Prostate gland (tissue), 2 donors: ENCODE data around the gene SLC9C2. TPM values are rescaled to one million over a fixed set of nuclear protein-coding genes. Genes with fewer than 3 reads are reported as not detected.
"Not testable (repeated sequence)": the region's sequence is repeated elsewhere in the genome, so short reads cannot be mapped to it uniquely, and the experiment has no call there.

Experiments
- DNase-seq: peaks from one replicate; pipeline ENCODE4 v3.0.0-alpha.2; 2019; ENCODE audit warnings: low spot score
- H3K27ac ChIP-seq, 2 donors: fragments of 200-600 bp; sonication (generic); 2 replicates each; pipeline ENCODE4 v1.5.1; 2017 to 2019
- H3K27me3 ChIP-seq: fragments of 200-600 bp; sonication (generic); replicated peaks from 2 replicates; pipeline ENCODE4 v1.5.1; 2019; ENCODE audit not compliant: insufficient read depth
- H3K36me3 ChIP-seq, 2 donors: fragments of 200-600 bp; sonication (generic); 1 replicate in 1 of 2; 2 replicates in 1 of 2; pipeline versions ENCODE4 v1.5.1 to v1.8.1; 2017 to 2019
- H3K4me1 ChIP-seq: fragments of 200-600 bp; sonication (generic); replicated peaks from 2 replicates; pipeline ENCODE4 v1.5.1; 2019
- H3K4me3 ChIP-seq, 2 donors: fragments of 200-600 bp; sonication (generic); 2 replicates each; pipeline ENCODE4 v1.5.1; 2017 to 2019
- H3K9me3 ChIP-seq: fragments of 200-600 bp; sonication (generic); 2 replicates; pipeline ENCODE4 v1.5.1; 2017
- POLR2A ChIP-seq: fragments of 450-650 bp; IDR thresholded peaks from one replicate; pipeline ENCODE4 v1.6.1; 2016; ENCODE audit warnings: antibody characterized with exemption, mild to moderate bottlenecking
- POLR2AphosphoS5 ChIP-seq: sonication (generic); formaldehyde crosslinking; IDR thresholded peaks from one replicate; pipeline ENCODE4 v1.6.1; 2017; ENCODE audit warnings: antibody characterized with exemption
- WGBS: methylation state at CpG from one replicate; pipeline ENCODE4 v1.1.5; 2018; 5-methylcytosine and 5-hydroxymethylcytosine counted together
- intact Hi-C: fragments of 100-400 bp; cut with DNase I; formaldehyde crosslinking; loops from one replicate; pipeline ENCODE4 v1.14.2; 2022
- total RNA-seq, 2 donors: library from RNA; depleted of rRNA; stranded (reverse); fragments of >200 nt; gene quantifications; one replicate each; pipeline ENCODE4 v1.1.0, GENCODE V29; 2016
- TF ChIP-seq, protein P1 (sequence below), 4 experiments: fragments of 200-600 bp in 2 of 4; fragments of 450-650 bp in 2 of 4; sonication (generic) in 2 of 4; IDR thresholded peaks; 1 replicate in 3 of 4; 2 replicates in 1 of 4; pipeline ENCODE4 v1.5.1; 2016 to 2019; ENCODE audit warnings: antibody characterized with exemption in 4 of 4, mild to moderate bottlenecking in 2 of 4, moderate library complexity in 2 of 4

Gene SLC9C2
- total RNA-seq, 2 donors from 2014 or later, result 40.6 TPM; not detected in 1

DNA sequence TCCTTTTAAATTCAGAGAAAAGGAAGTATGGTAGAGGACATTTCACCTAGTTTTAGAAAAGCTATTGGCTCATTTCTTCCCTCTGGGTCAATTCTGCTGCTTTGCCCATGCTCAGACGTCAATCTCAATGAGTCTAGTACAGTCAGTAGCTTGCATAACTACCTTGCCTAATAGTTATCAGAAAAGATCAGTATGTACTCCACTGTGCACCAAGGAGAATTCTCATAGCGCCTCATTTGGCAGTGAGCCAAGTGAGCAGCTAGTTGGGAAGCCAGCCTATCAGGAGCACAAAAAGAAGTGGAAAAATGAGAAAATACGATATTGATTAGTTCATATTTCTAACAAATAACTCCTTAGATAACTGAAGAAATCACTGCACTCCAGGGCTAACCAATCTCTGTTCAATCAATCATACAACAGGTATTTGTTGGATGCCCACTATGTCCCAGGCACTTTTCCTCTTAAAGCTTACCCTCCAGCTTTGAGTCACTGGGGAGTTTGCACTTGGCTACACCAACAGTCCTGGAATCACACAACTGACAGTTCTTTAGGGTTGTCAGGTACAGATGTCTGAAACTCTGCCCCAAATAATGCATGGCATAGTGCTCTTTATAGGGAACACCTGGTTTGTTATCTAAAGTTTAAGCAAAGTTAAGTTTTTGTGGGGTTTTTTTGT is 75.6 kb downstream of the SLC9C2 start:
- TF ChIP-seq POLR2AphosphoS5 (no peak), POLR2A (no peak)
- TF ChIP-seq, protein P1, sequence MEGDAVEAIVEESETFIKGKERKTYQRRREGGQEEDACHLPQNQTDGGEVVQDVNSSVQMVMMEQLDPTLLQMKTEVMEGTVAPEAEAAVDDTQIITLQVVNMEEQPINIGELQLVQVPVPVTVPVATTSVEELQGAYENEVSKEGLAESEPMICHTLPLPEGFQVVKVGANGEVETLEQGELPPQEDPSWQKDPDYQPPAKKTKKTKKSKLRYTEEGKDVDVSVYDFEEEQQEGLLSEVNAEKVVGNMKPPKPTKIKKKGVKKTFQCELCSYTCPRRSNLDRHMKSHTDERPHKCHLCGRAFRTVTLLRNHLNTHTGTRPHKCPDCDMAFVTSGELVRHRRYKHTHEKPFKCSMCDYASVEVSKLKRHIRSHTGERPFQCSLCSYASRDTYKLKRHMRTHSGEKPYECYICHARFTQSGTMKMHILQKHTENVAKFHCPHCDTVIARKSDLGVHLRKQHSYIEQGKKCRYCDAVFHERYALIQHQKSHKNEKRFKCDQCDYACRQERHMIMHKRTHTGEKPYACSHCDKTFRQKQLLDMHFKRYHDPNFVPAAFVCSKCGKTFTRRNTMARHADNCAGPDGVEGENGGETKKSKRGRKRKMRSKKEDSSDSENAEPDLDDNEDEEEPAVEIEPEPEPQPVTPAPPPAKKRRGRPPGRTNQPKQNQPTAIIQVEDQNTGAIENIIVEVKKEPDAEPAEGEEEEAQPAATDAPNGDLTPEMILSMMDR (IDR thresholded peaks at IDR 0.05), result no peak
- H3K4me1 ChIP-seq, result no peaks in the 10 kb centered on the region
- H3K36me3 ChIP-seq, result no peaks in the 10 kb centered on the region
- no peak for DNase-seq
- 30% methylated on average over 3 of the region's 3 CpGs for WGBS
- no peaks in the 10 kb centered on the region for H3K27me3 ChIP-seq
- no peak overlapping the region for H3K27ac ChIP-seq
- no peaks in the 10 kb centered on the region for H3K9me3 ChIP-seq
- intact Hi-C loops, result no loop called here
- H3K4me3 ChIP-seq, result no peak overlapping the region

DNA sequence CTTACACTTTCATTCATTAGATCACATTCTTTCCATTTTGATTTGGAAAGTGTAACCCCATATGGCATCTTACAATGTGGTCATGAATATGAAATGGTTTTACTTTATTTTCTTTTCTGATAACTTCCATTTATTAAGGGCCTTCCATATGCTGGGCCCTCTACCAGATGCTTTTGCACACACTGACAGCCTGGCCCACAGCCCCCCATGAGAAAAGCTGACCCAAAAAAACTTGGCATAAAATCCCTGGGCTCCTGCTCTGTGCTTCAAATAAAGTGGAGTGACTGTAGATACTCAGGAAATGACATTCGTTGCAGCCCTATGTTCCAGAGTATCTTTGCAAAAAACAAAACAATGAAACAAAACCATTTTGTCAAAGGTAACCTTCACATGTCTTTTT is 76.9 kb downstream of the SLC9C2 start:
- no peaks in the 10 kb centered on the region for H3K36me3 ChIP-seq
- TF ChIP-seq POLR2A, result no peak
- TF ChIP-seq POLR2AphosphoS5, result no peak
- TF ChIP-seq, protein P1 (IDR thresholded peaks at IDR 0.05), result no peak
- H3K4me1 ChIP-seq, result no peaks in the 10 kb centered on the region
- H3K27me3 ChIP-seq, result no peaks in the 10 kb centered on the region
- no peak overlapping the region for H3K27ac ChIP-seq
- no peak for DNase-seq
- H3K9me3 ChIP-seq, result no peaks in the 10 kb centered on the region
- intact Hi-C loops, result no loop called here
- H3K4me3 ChIP-seq, result no peak overlapping the region
- WGBS, result 62% methylated on average over 1 of the region's 1 CpG

DNA sequence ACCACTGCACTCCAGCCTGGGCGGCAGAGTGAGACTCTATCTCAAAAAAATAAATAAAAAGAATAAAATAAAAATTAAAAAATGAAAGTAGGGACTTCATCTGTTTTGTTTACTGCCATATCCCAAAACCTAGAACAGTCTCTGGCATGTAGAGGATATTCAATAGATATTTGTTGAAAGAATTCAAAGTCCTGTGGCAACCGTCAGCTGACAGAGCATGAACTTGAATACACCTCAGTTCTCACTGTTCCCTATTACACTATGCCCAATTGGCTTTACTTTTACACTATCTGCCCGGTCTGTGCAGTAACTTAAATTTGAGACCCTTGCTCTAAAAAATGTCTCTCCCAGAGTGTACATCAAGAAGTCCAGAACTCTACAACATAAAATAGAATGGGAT is 79.5 kb downstream of the SLC9C2 start:
- Histone ChIP-seq H3K27ac (no peak overlapping the region), H3K4me1 (no peaks in the 10 kb centered on the region), H3K36me3 (no peaks in the 10 kb centered on the region), H3K9me3 (no peaks in the 10 kb centered on the region), H3K4me3 (no peak overlapping the region), H3K27me3 (no peaks in the 10 kb centered on the region)
- DNase-seq, result no peak
- intact Hi-C loops, result no loop called here
- 95% methylated on average over 3 of the region's 3 CpGs for WGBS
- no peak for TF ChIP-seq POLR2A
- no peak for TF ChIP-seq POLR2AphosphoS5
- TF ChIP-seq, protein P1 (IDR thresholded peaks at IDR 0.05), result no peak

DNA sequence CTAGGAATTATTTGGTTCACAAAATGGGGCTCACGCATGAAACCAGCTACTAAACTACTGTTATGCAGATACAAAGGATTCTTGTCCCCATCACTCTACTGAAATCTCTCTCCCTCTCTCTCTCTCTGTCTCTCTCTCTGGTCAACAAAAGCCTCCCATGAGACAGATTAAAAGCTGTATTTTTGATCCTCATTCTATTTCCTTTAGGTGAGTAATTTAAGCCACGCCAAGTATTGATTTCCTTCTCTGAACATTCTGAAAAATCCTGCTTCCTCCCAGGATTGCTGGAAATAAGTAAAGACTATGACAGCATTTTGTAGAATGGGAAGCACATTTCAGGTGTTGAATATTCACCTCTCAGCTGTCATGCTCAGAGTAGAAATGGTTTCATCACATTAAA is 82.1 kb downstream of the SLC9C2 start:
- Histone ChIP-seq H3K4me1 (no peaks in the 10 kb centered on the region), H3K4me3 (no peak overlapping the region), H3K36me3 (no peaks in the 10 kb centered on the region), H3K27me3 (no peaks in the 10 kb centered on the region), H3K27ac (no peak overlapping the region), H3K9me3 (no peaks in the 10 kb centered on the region)
- TF ChIP-seq POLR2A (no peak), POLR2AphosphoS5 (no peak)
- TF ChIP-seq, protein P1 (IDR thresholded peaks at IDR 0.05), result no peak
- WGBS, result 86% methylated on average over 2 of the region's 2 CpGs
- intact Hi-C loops, result no loop called here
- DNase-seq, result no peak

DNA sequence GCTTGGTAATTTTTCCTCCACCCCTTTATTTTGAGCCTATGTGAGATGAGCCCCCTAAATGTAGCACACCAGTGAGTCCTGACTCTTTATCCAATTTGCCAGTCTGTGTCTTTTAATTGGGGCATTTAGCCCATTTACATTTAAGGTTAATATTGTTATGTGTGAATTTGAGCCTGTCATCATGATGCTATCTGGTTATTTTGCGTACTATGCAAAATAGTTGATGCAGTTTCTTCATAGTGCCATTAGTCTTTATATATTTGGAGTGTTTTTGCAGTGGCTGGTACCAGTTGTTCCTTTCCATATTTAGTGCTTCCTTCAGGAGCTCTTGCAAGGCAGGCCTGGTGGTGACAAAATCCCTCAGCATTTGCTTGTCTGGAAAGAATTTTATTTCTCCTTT is 88.4 kb downstream of the SLC9C2 start:
- H3K27me3 ChIP-seq, H3K27ac ChIP-seq, H3K36me3 ChIP-seq, DNase-seq, H3K9me3 ChIP-seq, intact Hi-C loops, H3K4me1 ChIP-seq, H3K4me3 ChIP-seq: not testable (repeated sequence)
- WGBS, result 100% methylated on average over 1 of the region's 1 CpG
